Activated CD8-positive, alpha-beta memory T cell treated with anti-CD3 and anti-CD28 coated beads for 24 hours (primary cell): ENCODE data around the gene HHIPL1.

Source experiments
- DNase-seq: peaks from one replicate; pipeline ENCODE4 v3.0.0-alpha.2; 2020

Gene HHIPL1

DNA sequence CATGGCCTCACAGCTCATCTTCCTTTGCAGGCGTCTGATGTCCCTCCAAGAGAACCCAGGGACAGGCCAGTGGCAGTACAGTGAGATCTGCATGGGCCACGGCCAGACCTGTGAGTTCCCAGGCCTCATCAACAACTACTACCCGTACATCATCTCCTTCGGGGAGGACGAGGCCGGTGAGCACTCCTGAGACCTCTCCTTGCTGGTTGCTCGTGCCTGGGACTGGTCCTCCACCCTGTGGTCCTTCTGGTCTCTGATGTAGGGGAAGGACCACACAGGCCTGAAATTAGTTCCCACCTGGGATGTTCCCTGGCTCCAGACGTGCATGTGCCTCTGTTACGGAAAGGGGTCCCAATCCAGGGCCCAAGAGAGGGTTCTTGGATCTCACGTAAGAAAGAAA, 17.9 kb downstream of the HHIPL1 start:
- DNase-seq = no peak

DNA sequence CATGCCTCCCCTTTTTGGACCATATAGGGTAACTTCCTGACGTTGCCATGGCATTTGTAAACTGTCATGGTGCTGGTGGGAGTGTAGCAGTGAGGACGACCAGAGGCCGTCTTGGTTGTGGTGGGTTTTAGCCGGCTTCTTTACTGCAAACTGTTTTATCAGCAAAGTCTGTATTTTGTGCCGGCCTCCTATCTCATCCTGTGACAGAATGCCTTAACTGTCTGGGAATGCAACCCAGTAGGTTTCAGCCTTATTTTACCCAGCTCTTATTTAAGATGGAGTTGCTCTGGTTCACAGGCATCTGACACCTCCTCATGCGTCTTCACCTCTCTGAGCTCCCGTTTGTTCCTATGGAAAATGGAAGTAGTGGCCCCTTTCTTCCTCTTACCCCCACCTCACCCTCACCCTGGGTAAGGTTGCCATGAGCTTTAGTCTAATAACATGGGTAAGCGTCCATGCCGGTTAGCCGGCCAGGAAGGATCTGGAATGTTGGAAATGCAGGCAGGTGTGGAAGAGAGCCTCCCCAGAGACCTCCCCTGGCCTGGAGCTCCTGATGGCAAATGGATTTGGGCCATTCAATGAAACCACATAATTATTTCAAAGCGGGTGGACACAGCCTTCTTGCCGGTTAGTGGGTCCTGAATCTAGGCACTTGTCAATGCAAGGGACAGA, 18.6 kb downstream of the HHIPL1 start:
- DNase-seq = no peak

DNA sequence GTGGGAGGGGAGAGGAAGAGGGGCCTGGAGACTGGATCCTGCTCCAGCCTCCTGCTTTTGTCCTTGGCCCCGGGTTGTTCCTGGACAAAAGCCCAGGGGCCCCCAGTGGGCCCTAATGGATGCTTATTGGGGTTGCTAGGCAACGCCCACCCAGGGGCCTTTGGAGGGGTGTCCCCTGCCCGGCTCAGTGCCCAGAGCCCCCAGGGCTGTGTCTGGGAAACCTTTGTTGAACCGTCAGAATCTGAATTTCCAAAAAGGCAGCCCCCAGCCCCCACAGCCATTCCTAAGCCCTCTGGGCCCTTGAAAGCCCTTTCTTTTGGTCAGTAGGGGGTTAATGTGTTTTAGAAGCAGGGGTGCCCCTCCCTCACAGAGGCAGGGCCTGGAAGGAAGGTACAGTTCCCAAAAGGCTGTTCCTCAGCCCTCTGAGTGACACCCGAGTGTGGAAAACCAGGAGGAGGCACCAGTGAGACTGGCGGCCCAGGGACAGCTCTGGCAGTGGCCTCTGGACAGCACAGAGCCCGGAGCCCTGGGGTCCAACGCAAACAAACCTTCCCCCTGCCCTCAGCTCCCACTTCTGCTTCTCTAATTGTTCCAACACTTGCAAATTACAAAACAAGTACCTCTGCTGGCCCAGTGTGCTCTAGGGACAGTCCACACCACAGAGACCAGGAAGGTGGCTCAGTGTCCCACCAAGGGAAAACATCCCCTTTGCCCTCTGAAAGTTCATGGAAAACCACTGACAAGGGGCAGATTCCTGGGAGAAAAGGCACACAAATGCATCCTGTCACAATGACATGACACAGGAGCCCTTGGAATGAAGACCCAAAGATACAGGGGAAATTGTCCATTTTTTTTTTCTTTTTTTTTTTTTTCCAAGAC, 19.4 kb downstream of the HHIPL1 start:
- no peak for DNase-seq

DNA sequence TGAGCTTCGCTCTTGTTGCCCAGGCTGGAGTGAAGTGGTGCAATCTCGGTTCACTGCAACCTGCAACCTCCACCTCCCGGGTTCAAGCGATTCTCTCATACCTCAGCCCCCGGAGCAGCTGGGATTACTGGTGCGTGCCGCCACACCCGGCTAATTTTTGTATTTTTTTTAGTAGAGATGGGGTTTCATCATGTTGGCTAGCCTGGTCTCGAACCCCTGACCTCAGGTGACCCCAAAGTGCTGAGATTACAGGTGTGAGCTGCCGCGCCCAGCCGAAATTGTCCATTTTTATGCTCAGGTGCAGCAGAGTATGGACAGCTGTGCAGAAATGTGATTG, 20.0 kb downstream of the HHIPL1 start:
- DNase-seq = no peak

DNA sequence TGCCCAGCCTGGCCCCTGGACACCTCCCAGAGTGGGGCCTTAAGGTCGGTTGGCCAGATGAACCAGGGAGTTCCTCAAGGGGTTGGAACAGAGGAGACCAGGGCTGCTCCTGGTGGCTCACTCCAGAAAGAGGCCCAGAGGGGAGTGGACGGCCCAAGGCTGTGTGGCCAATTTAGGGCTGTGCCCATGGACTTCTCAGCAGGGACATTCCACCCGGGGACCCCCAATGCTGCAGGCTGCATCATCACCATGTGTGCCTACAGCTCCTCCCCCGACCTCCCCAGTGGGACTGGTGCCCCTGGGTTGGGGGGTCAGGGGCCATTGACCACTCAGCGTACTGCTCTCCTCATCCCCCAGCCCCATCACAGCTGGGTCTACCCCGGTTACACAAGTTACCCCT, 21.6 kb downstream of the HHIPL1 start:
- no peak for DNase-seq

DNA sequence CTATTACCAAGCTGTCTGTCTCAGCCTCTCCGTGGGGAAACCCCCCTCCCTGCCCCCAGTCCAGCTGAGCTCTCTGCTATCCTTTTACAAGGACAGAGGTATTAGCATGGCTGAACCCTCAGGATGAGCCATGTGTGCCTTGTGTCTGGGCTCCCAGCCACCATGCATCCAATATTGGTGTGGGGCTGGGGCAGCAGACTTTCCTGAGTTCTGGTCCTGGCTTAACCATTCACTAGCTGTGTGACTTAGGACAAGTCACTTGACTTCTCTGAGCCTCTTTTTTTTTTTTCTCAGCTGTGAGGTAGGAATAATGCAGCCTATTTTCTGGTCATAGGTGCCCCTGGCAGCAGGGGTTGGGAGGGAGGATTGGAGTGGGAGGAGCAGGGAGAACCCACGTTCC, 22.1 kb downstream of the HHIPL1 start:
- no peak for DNase-seq

DNA sequence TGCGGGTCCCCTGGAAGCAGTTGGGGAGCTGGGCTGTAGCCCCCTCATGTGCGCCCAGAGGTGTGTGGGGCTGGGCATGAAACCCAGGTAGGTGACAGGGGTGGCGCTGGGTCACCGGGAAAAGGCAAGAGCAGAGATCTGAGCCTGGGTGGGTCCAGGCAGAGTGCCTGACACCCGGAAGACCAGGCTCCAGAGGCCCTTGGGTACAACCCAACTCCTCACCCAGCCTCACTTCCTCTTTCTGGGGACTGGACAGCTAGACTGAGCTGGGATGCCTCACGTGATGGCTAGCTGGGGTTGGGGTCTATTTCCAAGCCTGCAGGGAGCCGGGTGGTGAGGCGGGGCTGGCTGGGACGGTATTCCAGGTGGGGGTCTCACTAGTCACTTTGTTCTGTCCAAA, 22.9 kb downstream of the HHIPL1 start:
- DNase-seq = no peak

DNA sequence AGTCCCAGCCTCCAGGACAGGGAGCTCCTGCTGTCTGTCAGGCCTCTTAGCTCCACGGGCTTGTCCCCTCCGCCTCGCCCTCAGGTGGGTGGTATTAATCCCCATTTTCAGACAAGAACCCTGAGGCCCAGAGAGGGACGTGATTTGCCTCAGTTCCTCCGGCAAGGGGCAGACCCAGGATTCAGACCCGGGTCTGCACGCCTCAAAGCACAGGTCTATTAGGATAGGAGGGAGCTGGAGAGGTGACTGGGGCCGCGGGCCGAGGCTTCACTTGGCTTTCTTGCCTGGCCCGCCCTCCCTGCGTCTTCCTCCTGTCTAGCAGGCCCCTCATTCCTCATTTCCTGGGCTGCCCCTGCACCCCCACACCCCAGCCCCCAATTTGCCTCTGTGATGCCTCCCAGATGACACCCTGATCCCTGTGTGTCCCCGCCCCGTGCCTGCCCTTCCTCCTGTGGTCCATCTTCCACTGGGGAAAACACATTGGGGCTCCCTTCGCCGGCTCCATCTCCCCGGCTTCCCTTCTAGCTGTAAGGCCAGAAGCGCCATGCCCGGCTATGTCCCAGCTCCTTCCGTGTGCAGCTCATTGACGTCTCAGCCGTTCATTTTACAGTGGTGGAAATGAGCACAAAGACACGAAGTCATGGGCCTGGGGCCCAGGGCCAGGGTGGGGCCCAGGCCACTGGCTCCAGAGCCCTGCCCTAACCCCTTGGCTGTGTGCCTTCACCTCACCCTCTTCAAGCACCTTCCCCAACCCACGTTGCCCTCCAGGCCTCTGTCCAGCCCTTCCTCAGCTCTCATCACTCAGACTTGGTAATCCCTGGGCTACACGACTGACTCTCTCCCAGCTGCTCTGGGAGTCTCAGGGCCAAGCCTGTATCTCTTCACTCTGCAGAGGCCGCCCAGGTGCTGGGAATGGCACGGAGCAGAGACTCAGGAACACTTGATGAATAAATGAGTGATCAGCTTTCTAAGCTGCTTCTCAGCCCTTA, 23.7 kb downstream of the HHIPL1 start:
- DNase-seq = no peak

DNA sequence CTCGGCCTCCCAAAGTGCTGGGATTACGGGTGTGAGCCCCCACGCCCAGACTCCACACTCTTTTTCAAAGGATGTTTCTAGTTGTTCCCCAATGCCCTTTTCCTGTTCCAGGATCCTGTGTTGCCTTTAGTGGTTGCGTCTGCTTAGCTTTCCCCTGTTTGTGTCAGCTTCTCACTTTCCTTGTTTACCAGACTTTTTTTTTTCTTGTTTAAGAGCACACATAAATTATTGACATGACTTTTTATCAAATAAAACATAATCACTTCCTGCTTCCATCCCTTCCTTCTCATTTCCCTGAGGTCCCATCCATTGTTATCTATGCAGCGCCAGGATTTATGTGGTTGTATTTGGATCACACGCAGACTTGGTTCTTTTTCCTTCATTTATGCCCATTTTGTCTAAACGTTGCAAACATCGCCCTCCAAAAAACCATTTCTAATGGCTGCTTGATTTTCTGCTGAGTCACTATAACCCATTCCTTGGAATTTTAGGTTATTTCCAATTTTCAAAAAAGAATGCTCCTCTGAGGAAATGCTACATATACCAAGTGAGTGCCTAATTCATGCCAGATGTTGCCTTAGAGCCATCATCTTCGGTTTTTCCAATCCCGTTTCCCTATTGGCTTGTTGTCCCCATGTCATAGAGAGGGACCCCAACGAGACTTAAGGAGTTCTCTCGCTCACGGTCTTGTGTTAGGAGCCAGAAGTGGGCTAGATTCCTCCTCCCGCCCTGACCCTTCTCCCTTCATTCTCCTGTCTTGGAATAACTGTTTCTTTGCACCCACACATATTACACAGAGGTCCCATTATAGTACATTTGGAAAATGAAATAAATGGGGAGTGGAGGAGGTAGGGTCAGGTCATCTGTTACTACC, 25.7 kb downstream of the HHIPL1 start:
- no peak for DNase-seq

DNA sequence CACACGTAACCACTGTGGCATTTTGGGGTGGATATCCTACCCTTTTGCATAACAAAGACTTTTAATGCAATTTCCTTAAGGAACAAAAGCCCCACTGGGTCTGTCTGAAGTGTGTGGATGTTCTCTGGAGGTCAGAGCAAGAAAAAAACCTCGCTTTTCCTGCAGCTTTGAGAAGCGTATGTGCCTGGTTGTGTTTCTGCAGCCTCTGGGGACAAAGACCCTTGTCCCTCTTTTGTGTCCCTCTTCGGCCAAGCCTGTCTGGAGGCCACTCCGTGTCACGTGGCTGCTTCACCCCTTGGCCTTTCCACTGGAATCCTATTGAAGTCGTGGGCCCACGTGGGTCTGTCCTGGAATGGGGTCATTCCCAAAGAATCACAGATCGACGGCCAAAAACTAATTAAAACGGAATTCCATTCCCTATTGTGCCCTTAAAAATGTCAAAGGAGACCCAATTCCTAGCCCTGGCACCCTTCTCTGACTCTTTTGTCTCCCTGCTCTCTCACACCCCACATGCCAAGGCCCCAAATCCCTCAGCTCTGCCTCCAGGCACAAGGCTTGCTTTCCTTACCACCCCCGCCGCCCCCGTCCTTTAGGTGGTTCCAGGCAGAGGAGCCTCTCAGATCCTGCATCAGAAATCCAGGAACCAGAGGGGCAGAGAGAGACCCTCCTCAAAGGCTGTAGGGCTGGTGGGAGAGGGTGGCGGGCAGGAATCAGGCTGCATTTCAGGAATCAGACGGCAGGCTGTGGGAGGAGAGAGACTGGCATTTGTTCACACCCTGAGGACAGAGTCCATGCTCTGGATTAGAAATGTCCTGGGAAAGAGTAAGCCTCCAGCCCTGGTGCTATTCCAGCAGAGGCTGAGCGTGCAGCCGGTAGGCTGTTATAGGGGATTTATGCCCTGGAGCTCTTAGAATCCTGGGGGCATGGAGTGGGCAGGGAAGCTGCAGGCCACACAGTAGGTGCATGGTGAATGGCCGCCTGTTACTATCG, 26.6 kb downstream of the HHIPL1 start:
- no peak for DNase-seq

DNA sequence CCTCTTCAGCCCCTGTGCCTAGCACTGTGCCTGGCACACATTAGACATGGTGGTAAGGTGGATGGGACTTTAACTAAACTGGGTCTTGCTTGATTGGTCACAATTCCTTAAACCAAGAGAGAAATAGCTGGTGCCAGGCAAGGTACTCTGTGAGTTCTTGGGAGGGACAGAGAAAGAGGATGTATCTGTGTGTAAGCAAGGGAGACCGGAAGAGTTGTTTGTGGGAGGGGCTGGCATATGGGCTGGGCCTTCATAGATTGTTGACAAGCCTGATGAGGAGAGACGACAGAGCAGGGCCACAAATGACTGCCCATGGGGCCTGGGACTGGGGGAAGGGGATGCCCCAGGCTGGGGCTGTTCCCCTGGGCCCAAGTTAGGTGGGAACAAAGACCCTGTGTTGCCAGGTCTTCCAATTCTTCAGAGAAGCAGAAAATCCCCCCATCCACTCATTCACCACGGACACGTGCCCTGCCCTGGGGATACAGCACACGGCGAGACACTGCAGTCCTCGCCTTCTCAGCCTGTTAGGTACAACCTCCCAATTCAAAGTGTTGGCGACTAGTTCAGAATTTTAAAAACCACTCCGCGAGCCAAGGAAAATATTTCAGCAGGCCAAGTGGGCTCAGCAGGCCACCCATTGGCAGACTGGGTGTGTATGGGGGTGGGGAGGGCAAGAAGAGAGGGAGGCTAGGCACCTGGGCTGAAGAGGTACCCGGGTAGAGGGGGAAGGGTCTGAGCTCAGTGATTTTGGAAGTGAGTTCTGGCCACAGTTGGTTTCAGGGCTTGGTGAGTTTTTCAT, 27.8 kb downstream of the HHIPL1 start:
- no peak for DNase-seq

DNA sequence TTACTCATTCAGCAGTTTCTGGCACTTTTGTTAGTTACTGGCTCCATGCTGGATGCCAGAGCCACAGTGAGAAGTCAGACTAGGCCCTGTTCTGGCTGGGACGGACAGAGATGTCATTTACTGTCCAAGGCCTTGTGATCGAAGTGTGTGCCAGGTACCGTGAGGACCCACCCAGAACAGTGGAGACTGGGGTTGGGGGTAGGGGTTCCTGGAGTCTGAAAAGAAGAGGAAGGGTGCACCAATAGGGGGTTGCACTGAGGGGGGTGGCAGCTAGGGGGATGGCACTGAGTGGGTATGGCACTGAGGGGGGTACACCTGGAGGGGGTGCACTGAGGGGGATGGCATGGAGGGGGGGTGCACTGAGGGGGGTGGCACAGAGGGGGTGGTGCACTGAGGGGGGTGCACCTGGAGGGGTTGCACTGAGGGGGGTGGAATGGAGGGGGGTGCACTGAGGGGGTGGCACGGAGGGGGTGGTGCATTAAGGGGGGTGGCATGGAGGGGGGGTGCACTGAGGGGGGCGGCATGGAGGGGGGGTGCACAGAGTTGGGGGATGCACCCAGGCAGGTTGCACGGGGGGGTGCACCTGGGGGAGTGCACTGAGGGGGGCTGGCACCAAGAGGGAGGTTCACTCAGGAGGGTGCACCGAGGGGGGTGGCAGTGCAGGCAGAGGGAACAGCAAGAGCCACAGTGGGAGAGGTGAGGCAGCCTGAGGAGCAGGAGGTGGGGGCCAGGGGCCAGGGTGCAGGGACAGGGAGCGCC, 28.6 kb downstream of the HHIPL1 start:
- DNase-seq = no peak

DNA sequence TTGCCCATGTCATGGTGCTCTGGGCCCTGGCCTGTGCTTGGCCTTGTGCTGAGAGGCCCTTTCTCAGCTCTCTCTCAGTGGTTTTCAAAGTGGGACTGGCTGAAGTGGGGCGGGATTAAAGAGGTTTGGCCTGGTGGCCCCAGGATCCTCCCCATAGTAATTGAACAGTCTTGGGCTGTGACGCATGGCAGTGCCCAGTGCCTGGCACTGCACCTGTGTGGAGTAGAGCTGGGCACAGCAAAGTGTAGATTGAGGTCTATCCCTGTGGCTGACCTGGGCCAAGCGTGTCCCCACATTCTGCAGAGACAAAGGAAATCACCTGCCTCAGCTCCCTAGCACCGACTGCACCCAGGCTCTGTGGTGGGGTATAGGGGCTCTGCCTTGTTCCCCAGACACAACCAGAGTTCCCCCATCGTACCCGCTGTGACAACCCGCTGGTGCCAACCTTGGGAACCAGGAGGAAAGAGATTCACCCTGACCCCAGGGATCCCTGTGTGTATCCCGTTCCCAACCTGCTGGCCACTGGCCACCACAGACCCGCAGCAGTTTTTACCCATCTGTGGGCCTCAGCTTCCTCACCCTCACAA, 29.2 kb downstream of the HHIPL1 start:
- no peak for DNase-seq

DNA sequence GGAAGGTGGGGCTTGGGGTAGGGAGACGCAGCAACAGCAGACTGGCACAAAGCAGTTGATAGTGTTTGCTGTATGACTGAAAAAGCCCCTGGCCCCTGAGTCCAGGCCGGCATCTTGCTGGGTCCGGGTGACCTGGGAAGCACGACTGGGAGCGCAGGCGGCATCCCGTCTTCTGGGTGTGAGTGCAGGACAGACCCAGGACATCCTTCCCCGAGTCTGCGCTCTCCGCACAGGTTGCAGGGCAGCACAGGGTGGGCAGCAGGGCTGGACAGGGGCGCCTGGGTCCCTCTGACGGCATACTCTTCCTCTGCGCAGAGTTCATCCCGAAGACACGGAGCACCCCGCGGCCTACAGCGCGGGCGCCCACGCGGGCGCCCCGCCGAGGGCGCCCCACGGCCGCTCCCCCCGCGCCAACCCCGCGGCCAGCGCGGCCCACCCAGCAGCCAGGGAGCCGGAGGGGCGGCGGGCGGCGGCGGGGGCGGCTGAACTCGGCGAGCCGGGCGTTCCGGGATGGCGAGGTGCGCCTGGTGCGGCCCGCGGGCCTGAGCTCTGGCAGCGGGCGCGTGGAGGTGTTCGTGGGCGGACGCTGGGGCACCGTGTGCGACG, 29.9 kb downstream of the HHIPL1 start:
- no peak for DNase-seq

DNA sequence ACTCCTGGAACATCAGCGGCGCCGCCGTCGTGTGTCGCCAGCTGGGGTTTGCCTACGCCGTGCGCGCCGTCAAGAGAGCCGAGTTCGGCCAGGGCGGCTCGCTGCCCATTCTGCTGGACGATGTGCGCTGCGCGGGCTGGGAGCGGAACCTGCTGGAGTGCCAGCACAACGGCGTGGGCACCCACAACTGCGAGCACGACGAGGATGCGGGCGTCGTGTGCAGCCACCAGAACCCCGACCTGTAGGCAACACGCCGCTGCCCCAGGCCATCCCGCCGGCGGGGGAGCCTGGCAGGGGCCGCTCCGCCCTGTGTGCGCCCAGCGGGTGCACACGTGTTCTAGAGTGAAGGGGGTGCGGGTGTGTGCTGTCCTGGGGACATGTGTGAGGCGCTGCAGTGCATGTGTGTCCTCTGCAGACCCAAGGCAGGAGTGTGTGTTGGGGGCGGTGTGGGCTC, 30.5 kb downstream of the HHIPL1 start:
- no peak for DNase-seq

DNA sequence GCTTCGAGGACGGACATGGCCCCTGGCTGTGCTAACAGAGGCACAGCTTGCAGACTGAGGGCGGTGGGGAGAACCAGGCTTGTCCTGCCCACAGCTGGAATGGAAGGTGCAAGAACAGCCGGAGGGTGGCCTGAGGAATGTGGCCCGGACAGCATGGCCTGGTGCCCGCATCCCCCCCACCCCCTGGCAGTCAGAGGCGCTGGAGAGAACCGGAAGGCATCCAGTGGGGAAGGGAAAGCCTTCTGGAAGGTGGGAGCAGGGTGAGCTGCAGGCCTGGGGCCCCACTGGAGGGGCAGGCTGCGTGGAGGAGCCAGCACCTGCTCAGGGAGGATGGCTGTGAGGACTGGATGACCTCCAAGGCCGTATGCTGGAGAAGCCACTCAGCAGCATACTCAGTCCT, 31.0 kb downstream of the HHIPL1 start:
- DNase-seq = no peak

DNA sequence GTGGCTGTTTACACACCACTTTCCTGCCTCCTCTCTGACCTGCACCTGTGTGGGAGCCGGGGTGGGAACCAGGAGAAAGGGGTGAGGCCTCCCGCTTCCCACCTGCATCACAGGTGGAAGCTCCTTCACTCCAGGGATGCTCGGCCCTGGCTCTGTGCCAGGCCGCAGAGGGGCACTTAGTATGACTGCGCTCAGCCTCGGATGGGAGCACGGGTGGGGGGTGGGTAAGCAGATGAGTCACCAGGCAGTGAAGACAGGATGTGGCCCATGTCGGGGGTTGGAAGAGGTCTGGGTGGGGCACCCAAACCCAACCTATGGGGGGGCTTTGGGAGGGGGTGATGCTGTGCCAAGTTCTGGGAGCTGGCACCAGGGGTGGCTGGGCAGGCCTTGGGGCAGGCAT, 31.7 kb downstream of the HHIPL1 start:
- no peak for DNase-seq
